SK-N-SH (cell line): ENCODE data around the gene BSPRY. TPM values are rescaled to one million over a fixed set of nuclear protein-coding genes. Genes with fewer than 3 reads are reported as not detected.
A peak's percentile ranks its signal among the peaks of the same experiment; 100 is the strongest.

Source experiments
- CTCF ChIA-PET: fragments of 300-600, 350-600 bp; formaldehyde crosslinking; extraction: SDS; loops from one replicate; lab custom pipeline; 2021; lab: Yijun Ruan, JAX
- POLR2A ChIA-PET: fragments of 350-600 bp; sonication (Branson Sonifier 250); formaldehyde crosslinking; extraction: SDS; loops from one replicate; lab custom pipeline; 2020; ENCODE audit warnings: antibody characterized with exemption, inconsistent platforms; lab: Yijun Ruan, JAX
- DNase-seq: peaks from one replicate; pipeline ENCODE4 v3.0.0; 2012
- H2AFZ ChIP-seq: fragments of 200-600 bp; sonication (generic); 2 replicates; pipeline ENCODE4 v1.8.1; 2016; ENCODE audit warnings: antibody characterized with exemption, mild to moderate bottlenecking, low read depth
- H3F3A ChIP-seq: fragments of 200-600 bp; sonication (generic); replicated peaks from 2 replicates; pipeline ENCODE3; 2016; ENCODE audit warnings: antibody characterized with exemption, mild to moderate bottlenecking; ENCODE audit not compliant: insufficient read depth
- H3K27ac ChIP-seq, 2 experiments: fragments of 200-500 bp in 1 of 2; fragments of 200-600 bp in 1 of 2; sonication (Bioruptor generic) in 1 of 2; sonication (generic), shearing (Covaris generic) in 1 of 2; 2 replicates each; pipeline versions ENCODE4 v1.5.1 to v1.6.1; 2014 to 2016; ENCODE audit warnings: low read depth in 2 of 2, inconsistent platforms in 1 of 2, low read length in 1 of 2, mild to moderate bottlenecking in 1 of 2, mixed read lengths in 1 of 2
- H3K27me3 ChIP-seq: fragments of 200-600 bp; sonication (generic), shearing (Covaris generic); 2 replicates; pipeline ENCODE4 v1.6.1; 2016; ENCODE audit warnings: mixed run types; ENCODE audit not compliant: insufficient read depth
- H3K36me3 ChIP-seq, 2 experiments: fragments of 200-500 bp in 1 of 2; fragments of 200-600 bp in 1 of 2; sonication (Bioruptor generic) in 1 of 2; sonication (generic) in 1 of 2; replicated peaks in 1 of 2; 2 replicates each; pipeline versions ENCODE3 to v1.5.1; 2014 to 2016; ENCODE audit warnings: low read length in 1 of 2, mild to moderate bottlenecking in 1 of 2; ENCODE audit not compliant: insufficient read depth in 2 of 2, control insufficient read depth in 1 of 2
- H3K4me1 ChIP-seq, 2 experiments: fragments of 200-500 bp in 1 of 2; fragments of 200-600 bp in 1 of 2; sonication (Bioruptor generic) in 1 of 2; sonication (generic), shearing (Covaris generic) in 1 of 2; 2 replicates each; pipeline versions ENCODE4 v1.5.1 to v1.6.1; 2014 to 2016; ENCODE audit warnings: low read depth in 1 of 2, low read length in 1 of 2, mixed run types in 1 of 2; ENCODE audit not compliant: insufficient read depth in 2 of 2, control insufficient read depth in 1 of 2
- H3K4me2 ChIP-seq: fragments of 200-600 bp; sonication (generic), shearing (Covaris generic); 2 replicates; pipeline ENCODE4 v1.6.1; 2017; ENCODE audit warnings: mixed run types
- H3K4me3 ChIP-seq, 2 experiments: fragments of 200-500 bp in 1 of 2; fragments of 200-600 bp in 1 of 2; sonication (Bioruptor generic) in 1 of 2; sonication (generic), shearing (Covaris generic) in 1 of 2; 2 replicates each; pipeline versions ENCODE4 v1.5.1 to v1.8.1; 2014 to 2016; ENCODE audit warnings: low read depth in 2 of 2, inconsistent platforms in 1 of 2, low read length in 1 of 2, mild to moderate bottlenecking in 1 of 2, mixed read lengths in 1 of 2, moderate library complexity in 1 of 2
- H3K79me2 ChIP-seq: fragments of 200-600 bp; sonication (generic); 2 replicates; pipeline ENCODE4 v1.8.1; 2017; ENCODE audit warnings: mild to moderate bottlenecking; ENCODE audit not compliant: insufficient read depth
- H3K9ac ChIP-seq: fragments of 200-600 bp; sonication (generic); 2 replicates; pipeline ENCODE4 v1.6.1; 2017; ENCODE audit warnings: mixed run types
- H3K9me2 ChIP-seq: fragments of 200-600 bp; sonication (generic); 2 replicates; pipeline ENCODE4 v1.6.1; 2017; ENCODE audit warnings: mixed run types
- H3K9me3 ChIP-seq: fragments of 200-600 bp; sonication (generic); 2 replicates; pipeline ENCODE4 v1.6.1; 2017; ENCODE audit warnings: mixed run types, mild to moderate bottlenecking, moderate library complexity
- H4K20me1 ChIP-seq: fragments of 200-600 bp; sonication (generic); 2 replicates; pipeline ENCODE4 v1.6.1; 2017; ENCODE audit warnings: mild to moderate bottlenecking, mixed run types; ENCODE audit not compliant: insufficient read depth
- CHD2 ChIP-seq: fragments of 150-350 bp; IDR thresholded peaks from 2 replicates; pipeline ENCODE4 v1.6.1; 2018; ENCODE audit warnings: low read length; ENCODE audit not compliant: partially characterized antibody
- CTCF ChIP-seq: fragments of 200-600 bp; sonication (generic); IDR thresholded peaks from 2 replicates; pipeline ENCODE4 v1.6.1; 2017; ENCODE audit warnings: antibody characterized with exemption, mild to moderate bottlenecking, moderate library complexity
- EZH2phosphoT487 ChIP-seq: fragments of 200-600 bp; sonication (generic); IDR thresholded peaks from 2 replicates; pipeline ENCODE4 v1.6.1; 2017; ENCODE audit warnings: low read depth, mixed run types, mild to moderate bottlenecking, antibody characterized with exemption, moderate library complexity, borderline replicate concordance
- FOXJ3 ChIP-seq: sonication (generic); formaldehyde crosslinking; IDR thresholded peaks from 2 replicates; pipeline ENCODE4 v1.5.1; 2020; ENCODE audit warnings: mild to moderate bottlenecking, missing genetic modification reagents
- MEF2A ChIP-seq: IDR thresholded peaks from 2 replicates; pipeline ENCODE4 v1.4.0; 2012; ENCODE audit warnings: low read depth, borderline replicate concordance
- MXI1 ChIP-seq: IDR thresholded peaks from 2 replicates; pipeline ENCODE4 v1.6.1; 2012; ENCODE audit warnings: mild to moderate bottlenecking, low read depth, low read length, improper control_type of control experiment
- PBX3 ChIP-seq: IDR thresholded peaks from 2 replicates; pipeline ENCODE4; 2012
- RCOR1 ChIP-seq: fragments of 150-350 bp; IDR thresholded peaks from 2 replicates; pipeline ENCODE4 v1.6.1; 2017; ENCODE audit warnings: antibody characterized with exemption, low read length
- REST ChIP-seq: IDR thresholded peaks from 2 replicates; pipeline ENCODE4 v1.6.1; 2012; ENCODE audit warnings: mild to moderate bottlenecking, low read depth, low read length, moderate library complexity
- SIN3A ChIP-seq: IDR thresholded peaks from 2 replicates; pipeline ENCODE4 v1.6.1; 2012; ENCODE audit warnings: low read depth, mild to moderate bottlenecking, low read length, moderate library complexity, borderline replicate concordance
- TEAD4 ChIP-seq: IDR thresholded peaks from 2 replicates; pipeline ENCODE4 v1.4.0; 2012; ENCODE audit warnings: mild to moderate bottlenecking, borderline replicate concordance; ENCODE audit not compliant: insufficient read depth
- USF1 ChIP-seq: IDR thresholded peaks from 2 replicates; pipeline ENCODE4 v1.4.0; 2012; ENCODE audit warnings: low read depth, borderline replicate concordance
- ZBTB33 ChIP-seq: IDR thresholded peaks from 2 replicates; pipeline ENCODE4 v1.4.0; 2012; ENCODE audit warnings: low read depth, borderline replicate concordance
- WGBS: methylation state at CpG from one replicate; pipeline ENCODE4 v1.1.6; 2017; ENCODE audit warnings: low lambda C conversion rate; 5-methylcytosine and 5-hydroxymethylcytosine counted together
- polyA plus RNA-seq, 3 experiments: library from polyadenylated mRNA; depleted of rRNA; stranded (reverse); fragments of >200 nt; gene quantifications; 2 replicates each; pipeline ENCODE4 v1.2.3, GENCODE V29; 2012

BSPRY gene
- polyA plus RNA-seq, 1 of the 3 experiments (the other 2 are of a cell fraction): not detected

- Histone ChIP-seq H3K27ac (no peak overlapping the region), H2AFZ (no peak overlapping the region), H3K4me1 (peaks cover 0 to 2% of the 10 kb centered on the region in 2 experiments; a peak in 1 of 4 replicates), H3K79me2 (no peaks in the 10 kb centered on the region), H4K20me1 (no peaks in the 10 kb centered on the region), H3K4me3 (peak overlapping the region in 1 of 2 experiments; percentile 74; a peak in 1 of 4 replicates), H3K9me2 (no peaks in the 10 kb centered on the region), H3K9ac (no peak overlapping the region), H3K4me2 (peak overlapping the region; percentile 90), H3K9me3 (no peaks in the 10 kb centered on the region), H3K27me3 (no peaks in the 10 kb centered on the region), H3K36me3 (peaks cover 0 to 14% of the 10 kb centered on the region in 2 experiments), H3F3A (no peaks in the 10 kb centered on the region)
- TF ChIP-seq TEAD4 (no peak), REST (no peak), CHD2 (no peak), MEF2A (no peak), CTCF (no peak), PBX3 (no peak), FOXJ3 (CRISPR knock-in tag) (no peak), SIN3A (no peak), MXI1 (no peak), RCOR1 (no peak), USF1 (no peak), EZH2phosphoT487 (no peak), ZBTB33 (no peak)
- 70% methylated on average over 6 of the region's 6 CpGs for WGBS
- ChIA-PET POLR2A (interaction anchor here (0.7 kb wide), 1 partner anchor 57 kb away, joined by 3 read pairs; no protein-coding TSS in a partner anchor), CTCF (interaction anchor here (1.2 kb wide), 1 partner anchor 67 kb away, joined by 4 read pairs; no protein-coding TSS in a partner anchor)
- no peak for DNase-seq
Observed at GRCh38 chr9:113375057-113376023, 26.0 kb downstream of the BSPRY start.
